Mammary microvascular endothelial cell (primary cell): Measurements from ENCODE around the gene FSTL5. TPM values are rescaled to one million over a fixed set of nuclear protein-coding genes. Genes with fewer than 3 reads are reported as not detected.

Source experiments
- total RNA-seq: library from RNA; depleted of rRNA; stranded (reverse); fragments of >200 nt; gene quantifications from 2 replicates; pipeline ENCODE4 v1.2.3, GENCODE V29; 2015

The FSTL5 gene
- total RNA-seq, result not detected in 2 replicates

DNA sequence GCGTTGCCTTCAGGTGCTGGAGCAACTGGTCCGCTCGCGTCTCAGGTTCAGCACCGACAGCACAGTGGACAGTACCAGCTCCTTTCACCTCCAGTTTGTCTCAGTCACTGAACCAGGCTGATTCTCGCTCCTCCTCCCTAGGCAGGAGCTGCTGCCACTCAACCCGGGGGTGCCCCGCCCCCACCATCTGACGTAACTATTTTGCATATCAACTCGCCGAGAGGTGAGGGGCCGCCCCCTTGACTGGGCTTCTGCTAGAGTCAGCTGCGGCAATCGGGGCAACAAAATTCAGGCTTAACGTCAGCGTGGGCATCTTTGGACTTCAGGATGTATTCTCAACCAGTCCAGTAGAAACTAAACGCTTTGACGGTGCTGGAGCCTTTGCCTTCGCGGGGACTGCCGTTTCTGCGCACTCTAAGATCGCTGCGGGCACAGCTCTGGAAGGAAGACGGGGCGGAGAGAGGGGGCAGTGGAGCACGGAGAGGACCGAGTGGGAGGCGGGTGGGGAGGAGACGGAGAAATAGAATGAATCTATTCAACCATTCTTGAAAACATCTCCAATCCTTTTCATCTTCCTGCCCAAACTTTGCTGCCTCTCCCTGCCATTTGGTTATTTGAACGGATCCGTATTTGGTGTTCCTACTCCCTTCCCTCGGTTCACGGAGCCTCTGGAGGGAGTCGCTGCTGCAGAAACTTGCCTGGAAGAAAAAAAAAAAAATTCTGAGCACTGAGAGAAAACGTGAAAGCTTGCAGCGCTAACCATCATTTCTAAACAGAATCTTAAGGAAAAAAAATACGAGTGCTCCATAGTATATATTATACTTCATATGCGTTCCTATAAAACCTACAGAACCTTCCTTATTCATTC lies at the start of gene FSTL5:
FSTL5 (minus strand) TSS at position 109 of the 868 bp plus-strand sequence. CDS start 52,604 bp downstream, outside the sequence.

